SK-N-MC (cell line): ENCODE results near the gene MRPL40.

Source experiments
- EZH2 ChIP-seq: fragments of 200-600 bp; sonication (generic); IDR thresholded peaks from one replicate; pipeline ENCODE4 v1.6.1; 2017; ENCODE audit warnings: antibody characterized with exemption
- POLR2AphosphoS5 ChIP-seq: IDR thresholded peaks from 2 replicates; pipeline ENCODE4 v1.6.1; 2012; ENCODE audit warnings: mild to moderate bottlenecking, low read depth, low read length, borderline replicate concordance

DNA sequence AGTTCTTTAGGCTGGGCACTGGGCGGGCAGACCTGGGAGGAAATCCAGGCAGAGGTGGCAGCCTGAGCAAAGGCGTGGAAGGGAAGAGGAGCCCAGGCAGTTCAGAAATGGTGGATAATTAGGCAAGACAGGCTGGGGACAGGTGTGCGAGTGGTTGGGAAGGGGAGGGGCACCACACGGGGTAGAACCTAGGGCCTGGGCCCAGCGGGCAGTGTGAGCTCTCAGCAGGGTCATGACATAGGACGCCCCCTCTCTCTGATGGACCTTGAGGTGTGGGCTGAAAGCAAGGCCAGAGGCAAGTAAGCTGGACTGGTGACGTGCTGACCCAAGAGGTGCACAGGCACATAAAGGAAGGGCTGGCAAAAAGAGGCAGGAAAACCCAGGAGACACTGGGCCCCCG, 39.9 kb downstream of the MRPL40 start:
- no peak for TF ChIP-seq EZH2
- TF ChIP-seq POLR2AphosphoS5, result no peak
